Heart left ventricle (tissue), 13 donors: ENCODE data around the gene TAF13.

Source experiments
- CTCF ChIP-seq, 12 donors: fragments of 200-600 bp; sonication (generic) in 4 of 12; IDR thresholded peaks; one replicate each; pipeline versions ENCODE4 v1.5.0 to v1.8.0; 2018 to 2022; ENCODE audit warnings: antibody characterized with exemption in 12 of 12, mild to moderate bottlenecking in 5 of 12
- POLR2A ChIP-seq, 2 donors: fragments of 450-650 bp; IDR thresholded peaks; one replicate each; pipeline ENCODE4 v1.6.1; 2017; ENCODE audit warnings: antibody characterized with exemption in 2 of 2, mild to moderate bottlenecking in 2 of 2, moderate library complexity in 2 of 2
- donor health status: ischemic (EF 13 %, LVEDD 7.1; RV severe dilation, severe dysfunction).
- donor health status: DM: no; HTN: yes; CAD: no.
- donor health status: DM: no; HTN: no; CAD: no.
- donor health status: ischemic (EF 25% LVEDD 6.9; RV normal size, moderate dysfunction).
- donor health status: ischemic (EF 25% LVEDD 5.7; RV mildly dilated, moderate dysfunction).
- donor health status: ischemic (EF 35%, LVEDD 5.7; RV mildly dilated, moderate dysfunction).
- donor health status: nonischemic (EF 11% LVEDD 7.7; RV severe dilation, severe dysfunction).
- donor health status: DM: yes; HTN: yes; CAD: no.
- donor health status: PGD.
- donor health status: ischemic (EF 29% LVEDD 5.4; RV normal size, mild dysfunction).
- donor health status: nonischemic (EF 23%, LVEDD 6.1; RV moderate dilation, normal function).

- TF ChIP-seq POLR2A (IDR thresholded peaks at IDR 0.05): no peak
- TF ChIP-seq CTCF (IDR thresholded peaks at IDR 0.05): no peak
These were observed 25.4 kb downstream of the TAF13 start for GRCh38 chr1:109050228-109050995.
